Vagina (tissue), 2 donors: ENCODE data around the gene QSOX1. TPM values are rescaled to one million over a fixed set of nuclear protein-coding genes. Genes with fewer than 3 reads are reported as not detected.

Source experiments
- DNase-seq, 2 donors: peaks; one replicate each; pipeline ENCODE4 v3.0.0-alpha.2; 2017; ENCODE audit errors: extremely low spot score in 2 of 2
- H3K27ac ChIP-seq: fragments of 200-600 bp; sonication (generic); one replicate; pipeline ENCODE4 v1.5.1; 2019
- H3K27me3 ChIP-seq: fragments of 200-600 bp; sonication (generic); one replicate; pipeline ENCODE4 v1.5.1; 2019
- H3K36me3 ChIP-seq, 2 donors: fragments of 200-600 bp; sonication (generic); one replicate each; pipeline ENCODE4 v1.5.1; 2017 to 2019
- H3K4me1 ChIP-seq: fragments of 200-600 bp; sonication (generic); one replicate; pipeline ENCODE4 v1.5.1; 2019
- H3K4me3 ChIP-seq, 2 donors: fragments of 200-600 bp; sonication (generic); 1 replicate in 1 of 2; 2 replicates in 1 of 2; pipeline ENCODE4 v1.5.1; 2016 to 2019
- H3K9me3 ChIP-seq: fragments of 200-600 bp; sonication (generic); one replicate; pipeline ENCODE4 v1.5.1; 2019
- POLR2A ChIP-seq, 2 donors: fragments of 450-650 bp; IDR thresholded peaks; one replicate each; pipeline ENCODE4 v1.6.1; 2017; ENCODE audit warnings: antibody characterized with exemption in 2 of 2, mild to moderate bottlenecking in 2 of 2, moderate library complexity in 2 of 2
- POLR2AphosphoS5 ChIP-seq, 2 donors: sonication (generic); formaldehyde crosslinking; IDR thresholded peaks; one replicate each; pipeline ENCODE4 v1.9.0; 2017; ENCODE audit warnings: antibody characterized with exemption in 2 of 2, mild to moderate bottlenecking in 2 of 2, low read depth in 1 of 2; ENCODE audit not compliant: insufficient read depth in 1 of 2
- intact Hi-C: fragments of 100-400 bp; cut with DNase I; formaldehyde crosslinking; loops from one replicate; pipeline ENCODE4 v1.15.1; 2023
- total RNA-seq: library from RNA; depleted of rRNA; stranded (reverse); fragments of >200 nt; gene quantifications from one replicate; pipeline ENCODE4 v1.2.3, GENCODE V29; 2016
- TF ChIP-seq, protein P1 (sequence below), 3 experiments: fragments of 450-650 bp in 2 of 3; fragments of 200-600 bp in 1 of 3; sonication (generic) in 1 of 3; IDR thresholded peaks; one replicate each; pipeline ENCODE4 v1.5.1; 2017 to 2019; ENCODE audit warnings: antibody characterized with exemption in 3 of 3, mild to moderate bottlenecking in 2 of 3, moderate library complexity in 2 of 3

Gene QSOX1
- total RNA-seq, 1 donor from 2014 or later = 103 TPM

GRCh38 chr1:180185971-180186645 is 31.4 kb downstream of the QSOX1 start:
- TF ChIP-seq POLR2A (IDR thresholded peaks at IDR 0.05) (no peak), POLR2AphosphoS5 (IDR thresholded peaks at IDR 0.05; ENCODE audit: insufficient read depth in 1 of 2, low read depth in 1 of 2) (no peak)
- TF ChIP-seq, protein P1, sequence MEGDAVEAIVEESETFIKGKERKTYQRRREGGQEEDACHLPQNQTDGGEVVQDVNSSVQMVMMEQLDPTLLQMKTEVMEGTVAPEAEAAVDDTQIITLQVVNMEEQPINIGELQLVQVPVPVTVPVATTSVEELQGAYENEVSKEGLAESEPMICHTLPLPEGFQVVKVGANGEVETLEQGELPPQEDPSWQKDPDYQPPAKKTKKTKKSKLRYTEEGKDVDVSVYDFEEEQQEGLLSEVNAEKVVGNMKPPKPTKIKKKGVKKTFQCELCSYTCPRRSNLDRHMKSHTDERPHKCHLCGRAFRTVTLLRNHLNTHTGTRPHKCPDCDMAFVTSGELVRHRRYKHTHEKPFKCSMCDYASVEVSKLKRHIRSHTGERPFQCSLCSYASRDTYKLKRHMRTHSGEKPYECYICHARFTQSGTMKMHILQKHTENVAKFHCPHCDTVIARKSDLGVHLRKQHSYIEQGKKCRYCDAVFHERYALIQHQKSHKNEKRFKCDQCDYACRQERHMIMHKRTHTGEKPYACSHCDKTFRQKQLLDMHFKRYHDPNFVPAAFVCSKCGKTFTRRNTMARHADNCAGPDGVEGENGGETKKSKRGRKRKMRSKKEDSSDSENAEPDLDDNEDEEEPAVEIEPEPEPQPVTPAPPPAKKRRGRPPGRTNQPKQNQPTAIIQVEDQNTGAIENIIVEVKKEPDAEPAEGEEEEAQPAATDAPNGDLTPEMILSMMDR (IDR thresholded peaks at IDR 0.05) = no peak
- H3K9me3 ChIP-seq = no peaks in the 10 kb centered on the region
- no peak for DNase-seq
- H3K27ac ChIP-seq = no peak overlapping the region
- peaks cover 0 to 59% of the 10 kb centered on the region in 2 donors for H3K36me3 ChIP-seq
- no peak overlapping the region for H3K4me3 ChIP-seq
- intact Hi-C loops = no loop called here
- no peaks in the 10 kb centered on the region for H3K27me3 ChIP-seq
- H3K4me1 ChIP-seq = no peaks in the 10 kb centered on the region

- DNase-seq = no peak
- Histone ChIP-seq H3K4me1 (no peaks in the 10 kb centered on the region), H3K27ac (no peak overlapping the region), H3K27me3 (no peaks in the 10 kb centered on the region), H3K9me3 (no peaks in the 10 kb centered on the region), H3K4me3 (no peak overlapping the region), H3K36me3 (peaks cover 0 to 66% of the 10 kb centered on the region in 2 donors)
- TF ChIP-seq POLR2A (IDR thresholded peaks at IDR 0.05) (no peak), POLR2AphosphoS5 (IDR thresholded peaks at IDR 0.05; ENCODE audit: insufficient read depth in 1 of 2, low read depth in 1 of 2) (no peak)
- TF ChIP-seq, protein P1 (IDR thresholded peaks at IDR 0.05) = no peak
- intact Hi-C loops = no loop called here
Observed at GRCh38 chr1:180186831-180187230, 32.2 kb downstream of the QSOX1 start.

GRCh38 chr1:180187626-180188025 is 33.0 kb downstream of the QSOX1 start:
- no peak overlapping the region for H3K4me3 ChIP-seq
- TF ChIP-seq POLR2AphosphoS5 (IDR thresholded peaks at IDR 0.05; ENCODE audit: insufficient read depth in 1 of 2, low read depth in 1 of 2) (no peak), POLR2A (IDR thresholded peaks at IDR 0.05) (no peak)
- TF ChIP-seq, protein P1 (IDR thresholded peaks at IDR 0.05) = no peak
- intact Hi-C loops = no loop called here
- H3K4me1 ChIP-seq = no peaks in the 10 kb centered on the region
- peaks cover 0 to 64% of the 10 kb centered on the region in 2 donors for H3K36me3 ChIP-seq
- no peak overlapping the region for H3K27ac ChIP-seq
- DNase-seq = no peak
- H3K9me3 ChIP-seq = no peaks in the 10 kb centered on the region
- H3K27me3 ChIP-seq = no peaks in the 10 kb centered on the region

- H3K27me3 ChIP-seq = no peaks in the 10 kb centered on the region
- no peak overlapping the region for H3K4me3 ChIP-seq
- no peaks in the 10 kb centered on the region for H3K4me1 ChIP-seq
- DNase-seq = no peak
- TF ChIP-seq POLR2A (IDR thresholded peaks at IDR 0.05) (no peak), POLR2AphosphoS5 (IDR thresholded peaks at IDR 0.05; ENCODE audit: insufficient read depth in 1 of 2, low read depth in 1 of 2) (no peak)
- TF ChIP-seq, protein P1 (IDR thresholded peaks at IDR 0.05) = peak in 1 of 3 experiments; percentile 10
- peaks cover 0 to 61% of the 10 kb centered on the region in 2 donors for H3K36me3 ChIP-seq
- intact Hi-C loops = no loop called here
- no peaks in the 10 kb centered on the region for H3K9me3 ChIP-seq
- no peak overlapping the region for H3K27ac ChIP-seq
Observed at GRCh38 chr1:180188091-180188506, 33.4 kb downstream of the QSOX1 start.

GRCh38 chr1:180188684-180189175 is 34.1 kb downstream of the QSOX1 start:
- H3K36me3 ChIP-seq = peaks cover 0 to 61% of the 10 kb centered on the region in 2 donors
- intact Hi-C loops = no loop called here

More at GRCh38 chr1:180188684-180189175, 34.1 kb downstream of the QSOX1 start:
- Histone ChIP-seq H3K9me3 (no peaks in the 10 kb centered on the region), H3K4me3 (no peak overlapping the region), H3K27ac (no peak overlapping the region), H3K4me1 (no peaks in the 10 kb centered on the region), H3K27me3 (no peaks in the 10 kb centered on the region)
- no peak for DNase-seq
- TF ChIP-seq POLR2A (IDR thresholded peaks at IDR 0.05) = no peak
- TF ChIP-seq, protein P1 (IDR thresholded peaks at IDR 0.05) = no peak
